Measurements from ENCODE around the gene ATP1B3.

ATP1B3 gene

DNA sequence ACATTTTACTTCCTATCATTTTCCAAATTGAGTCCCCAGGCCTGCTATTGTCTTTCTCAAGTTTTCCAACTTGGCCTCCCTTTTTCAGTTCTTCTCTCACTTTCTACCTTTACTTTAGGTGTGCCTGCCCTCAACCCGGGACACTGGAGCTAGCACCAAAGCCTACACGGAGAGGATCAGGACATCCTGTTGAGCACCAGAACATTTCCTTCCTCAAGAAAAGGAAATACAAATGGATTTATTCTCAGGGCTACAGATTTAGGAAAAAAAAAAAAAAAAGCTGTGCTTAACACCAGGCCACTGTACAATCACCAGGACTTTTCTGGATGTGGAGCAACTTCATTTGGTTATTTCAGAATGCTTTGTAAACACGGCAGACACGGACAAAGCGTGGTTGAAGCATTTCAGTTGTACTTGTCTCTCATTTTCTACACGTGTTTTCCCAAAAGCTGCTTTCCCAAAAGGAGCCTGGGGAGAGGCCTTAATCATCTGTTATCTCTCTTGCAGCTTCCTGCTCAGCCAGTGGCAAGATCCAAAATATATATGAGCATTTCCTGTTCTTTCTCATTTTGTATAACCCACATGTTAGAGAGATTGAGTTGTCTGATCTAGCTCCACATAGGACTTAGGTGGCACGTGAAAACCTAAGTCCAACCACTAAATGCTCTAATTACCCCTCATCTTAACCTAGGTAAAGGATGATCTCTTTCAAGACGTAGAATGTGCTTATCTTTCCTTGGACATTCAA lies 15.5 kb upstream of the ATP1B3 start:
- no peak for DNase-seq (ENCODE audit: low read depth)
- TF ChIP-seq, protein P1, sequence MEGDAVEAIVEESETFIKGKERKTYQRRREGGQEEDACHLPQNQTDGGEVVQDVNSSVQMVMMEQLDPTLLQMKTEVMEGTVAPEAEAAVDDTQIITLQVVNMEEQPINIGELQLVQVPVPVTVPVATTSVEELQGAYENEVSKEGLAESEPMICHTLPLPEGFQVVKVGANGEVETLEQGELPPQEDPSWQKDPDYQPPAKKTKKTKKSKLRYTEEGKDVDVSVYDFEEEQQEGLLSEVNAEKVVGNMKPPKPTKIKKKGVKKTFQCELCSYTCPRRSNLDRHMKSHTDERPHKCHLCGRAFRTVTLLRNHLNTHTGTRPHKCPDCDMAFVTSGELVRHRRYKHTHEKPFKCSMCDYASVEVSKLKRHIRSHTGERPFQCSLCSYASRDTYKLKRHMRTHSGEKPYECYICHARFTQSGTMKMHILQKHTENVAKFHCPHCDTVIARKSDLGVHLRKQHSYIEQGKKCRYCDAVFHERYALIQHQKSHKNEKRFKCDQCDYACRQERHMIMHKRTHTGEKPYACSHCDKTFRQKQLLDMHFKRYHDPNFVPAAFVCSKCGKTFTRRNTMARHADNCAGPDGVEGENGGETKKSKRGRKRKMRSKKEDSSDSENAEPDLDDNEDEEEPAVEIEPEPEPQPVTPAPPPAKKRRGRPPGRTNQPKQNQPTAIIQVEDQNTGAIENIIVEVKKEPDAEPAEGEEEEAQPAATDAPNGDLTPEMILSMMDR (conservative IDR thresholded peaks at IDR 0.05; ENCODE audit: low read length): no peak

GRCh38 chr3:141862279-141862816 lies 14.1 kb upstream of the ATP1B3 start:
- TF ChIP-seq, protein P1 (conservative IDR thresholded peaks at IDR 0.05; ENCODE audit: low read length): no peak
- H3K4me3 ChIP-seq (ENCODE audit: low read length): no peak overlapping the region
- DNase-seq (ENCODE audit: low read depth): no peak

More for the DNA sequence above, 15.5 kb upstream of the ATP1B3 start:
- H3K4me3 ChIP-seq (ENCODE audit: low read length): no peak overlapping the region

GRCh38 chr3:141863491-141863890 lies 13.0 kb upstream of the ATP1B3 start:
- no peak overlapping the region for H3K4me3 ChIP-seq (ENCODE audit: low read length)
- TF ChIP-seq, protein P1 (conservative IDR thresholded peaks at IDR 0.05; ENCODE audit: low read length): no peak
- DNase-seq (ENCODE audit: low read depth): peak; percentile 15

DNA sequence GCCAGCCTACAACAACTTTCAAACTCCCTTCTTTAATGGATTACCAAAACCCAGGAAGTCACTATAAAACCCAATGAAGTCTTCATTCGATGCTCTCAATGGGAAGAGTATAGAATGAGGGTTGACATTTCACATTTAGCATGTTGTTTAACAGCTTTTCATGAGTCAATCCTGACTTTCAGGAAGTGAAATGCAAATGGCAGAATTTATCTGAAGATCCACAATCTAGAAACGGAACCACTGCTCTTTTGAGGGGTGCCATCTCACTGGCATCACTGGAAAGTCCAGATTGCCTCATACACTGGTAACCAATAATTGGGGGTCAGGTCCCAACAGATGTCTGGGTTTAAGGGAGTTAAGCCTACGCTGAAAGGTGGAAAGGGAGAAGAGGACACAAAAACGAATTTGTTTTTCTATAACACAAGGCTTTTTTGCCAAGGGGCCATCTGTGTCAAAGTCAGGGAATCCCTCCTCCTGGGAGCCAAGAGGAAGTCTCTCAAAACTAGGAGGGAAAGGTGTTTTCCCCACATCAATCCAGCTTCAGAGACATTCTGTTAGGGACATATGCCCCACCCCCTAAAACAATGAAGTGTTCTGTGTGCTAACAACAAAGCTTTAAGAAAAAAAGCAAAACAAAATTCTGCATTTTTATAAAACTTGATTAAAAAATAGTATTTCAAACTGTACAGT lies 12.0 kb upstream of the ATP1B3 start:
- DNase-seq (ENCODE audit: low read depth): no peak
- TF ChIP-seq, protein P1 (conservative IDR thresholded peaks at IDR 0.05; ENCODE audit: low read length): no peak
- no peak overlapping the region for H3K4me3 ChIP-seq (ENCODE audit: low read length)

- TF ChIP-seq, protein P1 (conservative IDR thresholded peaks at IDR 0.05; ENCODE audit: low read length): no peak
- no peak overlapping the region for H3K4me3 ChIP-seq (ENCODE audit: low read length)
- DNase-seq (ENCODE audit: low read depth): no peak
Observed at GRCh38 chr3:141865101-141865500, 11.3 kb upstream of the ATP1B3 start.

DNA sequence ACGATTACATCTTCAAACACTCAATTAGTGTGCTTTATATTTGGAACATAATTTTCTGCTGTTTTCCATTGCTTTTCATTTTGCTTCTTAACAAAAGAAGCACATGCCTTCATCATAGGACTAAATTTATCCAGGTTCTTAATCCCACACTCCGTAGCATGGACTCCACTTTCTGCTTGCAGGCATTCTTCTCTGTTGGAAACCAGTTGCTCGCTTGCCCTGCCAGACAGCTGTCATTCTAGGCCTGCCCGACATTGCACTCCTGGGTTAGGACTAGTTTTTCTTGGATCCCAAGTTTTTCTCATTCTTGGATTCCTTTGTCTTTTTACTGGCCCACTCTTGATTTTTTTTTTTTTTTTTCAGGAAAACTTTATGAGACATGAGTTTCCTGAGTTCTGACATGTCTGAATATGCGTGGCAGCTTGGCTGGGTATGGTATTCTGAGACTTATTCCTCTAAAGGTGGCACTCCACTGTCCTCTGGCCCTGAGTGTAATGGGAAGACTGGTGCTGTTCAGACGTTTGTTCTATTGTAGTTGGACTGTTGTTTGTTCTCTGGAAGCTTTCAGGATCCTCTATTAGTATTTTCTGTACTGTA lies 6.3 kb upstream of the ATP1B3 start:
- no peak for DNase-seq (ENCODE audit: low read depth)
- TF ChIP-seq, protein P1 (conservative IDR thresholded peaks at IDR 0.05; ENCODE audit: low read length): no peak
- H3K4me3 ChIP-seq (ENCODE audit: low read length): no peak overlapping the region

Measured in AG10803 (cell line).